ENCODE measurements around the gene PARVG. TPM values are rescaled to one million over a fixed set of nuclear protein-coding genes. Genes with fewer than 3 reads are reported as not detected.

The PARVG gene
- total and polyA plus RNA-seq, 2 of the 8 experiments (the other 6 are each of a cell fraction or from before 2014, with no cell fraction given), result 0.37 to 1.5 TPM

GRCh38 chr22:44220727-44221680, 40.3 kb downstream of the PARVG start (continued):
- TF ChIP-seq CHD7 (IDR thresholded peaks at IDR 0.05; ENCODE audit: insufficient replicate concordance, low read length) (no peak), TAF1 (IDR thresholded peaks at IDR 0.05; ENCODE audit: low read depth, low read length) (no peak), POLR2AphosphoS5 (IDR thresholded peaks at IDR 0.05; ENCODE audit: low read depth, low read length) (no peak), MAX (IDR thresholded peaks at IDR 0.05) (no peak), CHD1 (IDR thresholded peaks at IDR 0.05; ENCODE audit: low read depth, low read length) (no peak), SAP30 (IDR thresholded peaks at IDR 0.05; ENCODE audit: insufficient read depth, insufficient replicate concordance, low read length) (no peak), ATF3 (IDR thresholded peaks at IDR 0.05; ENCODE audit: insufficient read depth, low read depth, low read length) (no peak), TBP (IDR thresholded peaks at IDR 0.05; ENCODE audit: low read depth, low read length) (no peak)
